ENCODE data around the gene PTPRN2. TPM values are rescaled to one million over a fixed set of nuclear protein-coding genes. Genes with fewer than 3 reads are reported as not detected.

Gene PTPRN2
- total and polyA plus RNA-seq, 2 of the 8 experiments (the other 6 are each of a cell fraction or from before 2014, with no cell fraction given): 2.6 to 4.5 TPM

- Histone ChIP-seq H2BK12ac (ENCODE audit: low read depth, low read length) (no peak overlapping the region), H3K27ac (ENCODE audit: low read depth, low read length) (no peak overlapping the region), H3K9ac (replicated peaks in 1 of 4; ENCODE audit: extremely low read depth in 1 of 4, low read depth in 3 of 4, low read length in 3 of 4) (no peak overlapping the region), H3K27me3 (replicated peaks in 1 of 4; ENCODE audit: control insufficient read depth in 3 of 4, extremely low read depth in 1 of 4, insufficient read depth in 3 of 4, low read length in 3 of 4) (no peaks in the 10 kb centered on the region), H3K14ac (ENCODE audit: insufficient read length) (no peak overlapping the region), H3K36me3 (ENCODE audit: control insufficient read depth in 2 of 4, insufficient read depth in 4 of 4, low read length in 3 of 4) (no peaks in the 10 kb centered on the region), H3K79me1 (ENCODE audit: low read depth, low read length) (no peaks in the 10 kb centered on the region), H4K91ac (replicated peaks; ENCODE audit: insufficient read length, low read length) (no peak overlapping the region), H3K4me3 (ENCODE audit: extremely low read depth in 1 of 4, insufficient read depth in 2 of 4, low read depth in 3 of 4, low read length in 4 of 4) (no peak overlapping the region), H3K56ac (replicated peaks; ENCODE audit: insufficient read length, low read depth, low read length) (no peak overlapping the region), H3K9me3 (ENCODE audit: insufficient read depth in 2 of 2, low read depth in 1 of 2, low read length in 1 of 2) (peaks cover 17 to 68% of the 10 kb centered on the region in 2 experiments), H3K79me2 (ENCODE audit: control insufficient read depth in 1 of 2, insufficient read depth in 2 of 2, low read length in 2 of 2) (no peaks in the 10 kb centered on the region), H2BK5ac (ENCODE audit: low read depth, low read length) (no peak overlapping the region), H2AFZ (ENCODE audit: low read length) (no peak overlapping the region), H3K4me2 (ENCODE audit: insufficient read depth in 1 of 2, low read depth in 2 of 2, low read length in 2 of 2) (no peak overlapping the region), H4K5ac (ENCODE audit: insufficient read length, low read depth, low read length) (no peak overlapping the region), H2BK15ac (ENCODE audit: low read length) (no peak overlapping the region), H3K23ac (ENCODE audit: insufficient read length) (no peak overlapping the region), H2BK20ac (ENCODE audit: low read length) (no peak overlapping the region), H3K4ac (replicated peaks; ENCODE audit: insufficient read length, low read depth, low read length) (no peak overlapping the region), H4K8ac (ENCODE audit: extremely low read depth, insufficient read depth, low read length) (no peak overlapping the region; the same call in none of the 2 replicates), H2BK120ac (replicated peaks; ENCODE audit: low read depth, low read length) (no peak overlapping the region), H3K18ac (ENCODE audit: extremely low read depth, low read length) (no peak overlapping the region), H3K23me2 (ENCODE audit: low read depth, low read length) (no peaks in the 10 kb centered on the region), H2AK5ac (ENCODE audit: low read depth, low read length) (no peak overlapping the region), H3K4me1 (replicated peaks in 1 of 4; ENCODE audit: control insufficient read depth in 3 of 4, insufficient read depth in 4 of 4, low read length in 3 of 4) (no peaks in the 10 kb centered on the region), H4K20me1 (replicated peaks in 1 of 2; ENCODE audit: control insufficient read depth in 1 of 2, insufficient read depth in 2 of 2, low read length in 2 of 2) (no peaks in the 10 kb centered on the region)
- POLR2A ChIA-PET (ENCODE audit: partially characterized antibody): no interaction called here
- TF ChIP-seq CREB1 (IDR thresholded peaks at IDR 0.05): no peak
- no peak for TF ChIP-seq SIN3A (conservative IDR thresholded peaks at IDR 0.05 in 1 of 2, IDR thresholded peaks at IDR 0.05 in 1 of 2; ENCODE audit: low read depth in 1 of 2, low read length in 2 of 2)
- TF ChIP-seq POLR2AphosphoS5 (IDR thresholded peaks at IDR 0.05; ENCODE audit: low read depth, low read length): no peak
- no peak for TF ChIP-seq RBBP5 (IDR thresholded peaks at IDR 0.05; ENCODE audit: borderline replicate concordance, low read depth, low read length)
- TF ChIP-seq JUND (IDR thresholded peaks at IDR 0.05; ENCODE audit: low read length): no peak
- TF ChIP-seq GABPA (IDR thresholded peaks at IDR 0.05; ENCODE audit: borderline replicate concordance, insufficient read depth, low read length): no peak
- DNase-seq (ENCODE audit: low read depth in 1 of 2, low spot score in 2 of 2): no peak
- CTCF ChIA-PET (ENCODE audit: partially characterized antibody): interaction anchor here (0.7 kb wide), 1 partner anchor 235 kb away, joined by 3 read pairs; no protein-coding TSS in a partner anchor
- WGBS, 2 experiments (ENCODE audit: extremely low coverage in 1 of 2, insufficient coverage in 1 of 2, insufficient read length in 1 of 2, insufficient replicate concordance in 2 of 2, low coverage in 1 of 2, low lambda C conversion rate in 2 of 2, missing lambda C conversion rate in 1 of 2): 84% methylated on average over 11 of the region's 14 CpGs; no CpG with 5 or more reads in 1 of the 2 experiments
- no peak for FAIRE-seq
Measured at GRCh38 chr7:158067931-158068482, 519.6 kb downstream of the PTPRN2 start.

Data from H1 (cell line).